MM.1S (cell line): ENCODE results near the gene TMEM30B.

Experiments used
- EZH2 ChIP-seq: fragments of 300-600 bp; sonication (generic); optimal IDR thresholded peaks from 2 replicates; pipeline ENCODE3; 2017; ENCODE audit warnings: low read depth, mild to moderate bottlenecking, antibody characterized with exemption, low read length, mixed read lengths
- TF ChIP-seq, protein P1 (sequence below): fragments of 300-600 bp; sonication (generic); IDR thresholded peaks from 2 replicates; pipeline ENCODE4 v1.5.1; 2016; ENCODE audit warnings: antibody characterized with exemption, low read length, mixed read lengths

DNA sequence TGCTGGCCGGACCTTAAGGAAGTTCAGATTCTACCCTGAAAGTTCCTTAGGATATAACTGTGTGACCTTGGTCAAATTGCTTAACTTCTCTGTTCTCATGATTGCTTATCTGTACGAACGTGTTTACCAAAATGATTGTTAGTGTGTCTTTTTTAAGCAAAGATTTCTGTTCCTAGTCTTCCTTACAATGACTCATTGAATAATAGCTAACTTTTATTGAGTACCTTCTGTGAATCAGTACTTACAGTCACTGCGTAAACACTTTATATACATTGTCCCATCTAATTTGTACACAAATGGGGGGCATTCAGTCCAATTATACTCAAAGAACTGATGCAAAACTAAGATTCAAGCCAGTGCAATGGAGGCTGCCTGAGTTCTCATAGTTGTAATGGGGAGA, 4.2 kb upstream of the TMEM30B start:
- TF ChIP-seq, protein P1, sequence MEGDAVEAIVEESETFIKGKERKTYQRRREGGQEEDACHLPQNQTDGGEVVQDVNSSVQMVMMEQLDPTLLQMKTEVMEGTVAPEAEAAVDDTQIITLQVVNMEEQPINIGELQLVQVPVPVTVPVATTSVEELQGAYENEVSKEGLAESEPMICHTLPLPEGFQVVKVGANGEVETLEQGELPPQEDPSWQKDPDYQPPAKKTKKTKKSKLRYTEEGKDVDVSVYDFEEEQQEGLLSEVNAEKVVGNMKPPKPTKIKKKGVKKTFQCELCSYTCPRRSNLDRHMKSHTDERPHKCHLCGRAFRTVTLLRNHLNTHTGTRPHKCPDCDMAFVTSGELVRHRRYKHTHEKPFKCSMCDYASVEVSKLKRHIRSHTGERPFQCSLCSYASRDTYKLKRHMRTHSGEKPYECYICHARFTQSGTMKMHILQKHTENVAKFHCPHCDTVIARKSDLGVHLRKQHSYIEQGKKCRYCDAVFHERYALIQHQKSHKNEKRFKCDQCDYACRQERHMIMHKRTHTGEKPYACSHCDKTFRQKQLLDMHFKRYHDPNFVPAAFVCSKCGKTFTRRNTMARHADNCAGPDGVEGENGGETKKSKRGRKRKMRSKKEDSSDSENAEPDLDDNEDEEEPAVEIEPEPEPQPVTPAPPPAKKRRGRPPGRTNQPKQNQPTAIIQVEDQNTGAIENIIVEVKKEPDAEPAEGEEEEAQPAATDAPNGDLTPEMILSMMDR, result no peak
- TF ChIP-seq EZH2, result no peak
